Fibroblast of the aortic adventitia (primary cell): Measurements from ENCODE around the gene CFAP157. TPM values are rescaled to one million over a fixed set of nuclear protein-coding genes. Genes with fewer than 3 reads are reported as not detected.

Source experiments
- DNase-seq: peaks from one replicate; pipeline ENCODE4 v3.0.0-alpha.2; 2010; ENCODE audit warnings: low read depth
- H3K4me3 ChIP-seq: 2 replicates; pipeline ENCODE4 v1.5.1; 2011; ENCODE audit warnings: low read depth, mild to moderate bottlenecking, control low read depth, low read length, moderate library complexity
- CTCF ChIP-seq: IDR thresholded peaks from 2 replicates; pipeline ENCODE4 v1.5.1; 2011; ENCODE audit warnings: mild to moderate bottlenecking, low read length, control low read depth, inconsistent platforms; ENCODE audit not compliant: insufficient read depth
- total RNA-seq: library from RNA; depleted of rRNA; stranded (reverse); fragments of >200 nt; gene quantifications from 2 replicates; pipeline ENCODE4 v1.2.3, GENCODE V29; 2012; ENCODE audit warnings: low replicate concordance

Gene CFAP157
- total RNA-seq, 1 donor = 0.09 TPM

GRCh38 chr9:127733614-127734013, 26.8 kb downstream of the CFAP157 start:
- H3K4me3 ChIP-seq = no peak overlapping the region
- no peak for DNase-seq
- no peak for TF ChIP-seq CTCF

DNA sequence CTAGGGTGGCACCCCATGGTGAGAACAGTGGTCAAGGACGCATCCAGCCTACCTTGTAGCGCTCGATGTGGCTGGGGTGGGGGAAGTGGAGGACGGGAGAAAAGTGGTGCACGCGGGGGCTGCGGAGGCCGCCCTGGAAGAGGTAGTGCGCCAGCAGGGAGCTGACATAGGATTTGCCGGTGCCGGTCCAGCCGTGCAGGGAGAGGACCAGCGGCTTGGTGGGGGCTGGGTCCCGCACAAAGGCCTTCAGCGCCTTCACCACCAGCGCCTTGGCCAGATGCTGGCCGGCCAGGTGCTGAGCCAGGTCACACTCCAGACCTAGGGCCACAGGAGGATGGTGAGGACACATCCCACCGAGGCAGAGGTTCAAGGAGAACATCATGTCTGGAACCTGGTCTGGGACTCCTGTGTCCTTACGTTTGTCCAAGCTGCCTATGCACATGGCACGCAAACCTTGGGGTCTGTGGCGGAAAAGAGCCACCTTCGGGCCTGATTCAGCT, 27.5 kb downstream of the CFAP157 start:
- no peak for TF ChIP-seq CTCF
- DNase-seq = no peak
- peak overlapping the region; percentile 78 for H3K4me3 ChIP-seq

- peak; percentile 91 for TF ChIP-seq CTCF
- peak; percentile 95 for DNase-seq
- peak within 1 kb of the TSS; percentile 78 for H3K4me3 ChIP-seq
Measured at GRCh38 chr9:127734747-127735529, 28.1 kb downstream of the CFAP157 start, which contains the start of gene TOR2A. TSS of gene TOR2A (minus strand) at chr9:127735294. CDS start at chr9:127735270, 24 bp downstream.

GRCh38 chr9:127735530-127736185, 28.9 kb downstream of the CFAP157 start:
- DNase-seq = peak; percentile 41
- H3K4me3 ChIP-seq = peak overlapping the region; percentile 22

GRCh38 chr9:127738666-127739065, 31.9 kb downstream of the CFAP157 start:
- no peak for TF ChIP-seq CTCF
- no peak overlapping the region for H3K4me3 ChIP-seq
- no peak for DNase-seq

More at GRCh38 chr9:127735530-127736185, 28.9 kb downstream of the CFAP157 start:
- TF ChIP-seq CTCF = no peak

DNA sequence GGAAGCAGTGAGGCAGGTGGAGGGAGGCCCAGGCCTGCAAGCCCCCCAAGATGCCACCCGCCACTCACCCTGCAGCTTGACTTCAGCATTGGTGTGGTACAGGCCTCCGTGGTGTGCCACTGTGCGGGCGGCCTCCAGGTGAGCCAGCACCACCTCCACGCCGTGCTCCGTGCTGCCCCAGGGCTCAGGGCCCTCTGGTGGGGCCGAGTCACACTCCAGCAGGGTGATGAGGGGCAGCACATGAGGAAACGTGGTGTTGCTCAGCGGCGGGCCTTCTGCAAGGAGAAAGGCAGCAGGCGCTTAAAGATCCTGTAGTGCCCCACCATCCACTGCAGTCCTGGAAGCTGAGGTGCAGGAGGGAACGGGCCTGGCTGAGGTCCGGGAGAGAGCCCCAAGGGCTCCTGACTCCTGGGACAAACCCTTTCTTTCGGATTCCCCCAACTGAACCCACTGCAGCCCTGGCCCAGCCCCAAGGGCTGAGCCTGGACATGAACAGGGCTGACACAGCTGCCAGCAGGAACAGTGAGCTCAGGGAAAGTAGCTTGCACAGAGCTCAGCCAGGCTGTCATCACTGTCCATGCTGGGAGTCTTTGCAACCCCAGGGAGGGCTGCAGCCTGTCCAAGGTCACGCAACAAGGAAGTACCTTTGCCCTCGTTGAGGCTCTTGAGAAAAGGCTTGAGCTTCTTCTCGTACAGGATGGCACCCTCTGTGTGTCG, 33.0 kb downstream of the CFAP157 start:
- H3K4me3 ChIP-seq = no peak overlapping the region
- peak; percentile 23 for DNase-seq
- no peak for TF ChIP-seq CTCF
